Mucosa of rectum (tissue), 2 donors: ENCODE data around the gene NCAPD3.

ENCODE experiments used
- H3K27ac ChIP-seq, 2 donors: one replicate each; pipeline ENCODE4 v1.7.0; 2013; ENCODE audit warnings: inconsistent platforms in 2 of 2, low read depth in 2 of 2, low read length in 2 of 2
- H3K27me3 ChIP-seq, 2 donors: one replicate each; pipeline ENCODE4 v1.7.0; 2013; ENCODE audit warnings: low read length in 2 of 2; ENCODE audit not compliant: control insufficient read depth in 2 of 2, insufficient read depth in 2 of 2
- H3K36me3 ChIP-seq, 2 donors: one replicate each; pipeline ENCODE4 v1.7.0; 2013; ENCODE audit warnings: low read length in 2 of 2; ENCODE audit not compliant: control insufficient read depth in 2 of 2, insufficient read depth in 2 of 2
- H3K4me1 ChIP-seq, 2 donors: one replicate each; pipeline ENCODE4 v1.7.0; 2013; ENCODE audit warnings: low read length in 2 of 2, mild to moderate bottlenecking in 1 of 2; ENCODE audit not compliant: control insufficient read depth in 2 of 2, insufficient read depth in 2 of 2
- H3K4me3 ChIP-seq, 2 donors: one replicate each; pipeline ENCODE4 v1.7.0; 2013; ENCODE audit warnings: low read length in 2 of 2
- H3K9ac ChIP-seq, 2 donors: one replicate each; pipeline ENCODE4 v1.7.0; 2013; ENCODE audit warnings: low read length in 2 of 2, low read depth in 1 of 2, mild to moderate bottlenecking in 1 of 2
- H3K9me3 ChIP-seq, 2 donors: one replicate each; pipeline ENCODE4 v1.7.0; 2013; ENCODE audit warnings: low read length in 2 of 2; ENCODE audit not compliant: control insufficient read depth in 2 of 2
- donor health status: healthy.
- donor health status: Normal muscosa, but diverticular disease.

NCAPD3 gene

GRCh38 chr11:134164490-134165370 is 59.0 kb downstream of the NCAPD3 start:
- Histone ChIP-seq H3K27ac (no peak overlapping the region), H3K9ac (no peak overlapping the region), H3K36me3 (peaks cover 43 to 47% of the 10 kb centered on the region in 2 donors), H3K4me1 (no peaks in the 10 kb centered on the region), H3K27me3 (no peaks in the 10 kb centered on the region), H3K9me3 (no peaks in the 10 kb centered on the region), H3K4me3 (no peak overlapping the region)

- H3K4me1 ChIP-seq, result no peaks in the 10 kb centered on the region
- H3K27ac ChIP-seq, result no peak overlapping the region
- peaks cover 36 to 41% of the 10 kb centered on the region in 2 donors for H3K36me3 ChIP-seq
- H3K4me3 ChIP-seq, result no peak overlapping the region
- no peak overlapping the region for H3K9ac ChIP-seq
- no peaks in the 10 kb centered on the region for H3K9me3 ChIP-seq
- no peaks in the 10 kb centered on the region for H3K27me3 ChIP-seq
These were observed 64.1 kb downstream of the NCAPD3 start for GRCh38 chr11:134159652-134160051.

- H3K9ac ChIP-seq, result no peak overlapping the region
- no peaks in the 10 kb centered on the region for H3K27me3 ChIP-seq
- no peaks in the 10 kb centered on the region for H3K4me1 ChIP-seq
- H3K4me3 ChIP-seq, result no peak overlapping the region
- H3K36me3 ChIP-seq, result peaks cover 39 to 41% of the 10 kb centered on the region in 2 donors
- H3K9me3 ChIP-seq, result no peaks in the 10 kb centered on the region
- no peak overlapping the region for H3K27ac ChIP-seq
These were observed 65.7 kb downstream of the NCAPD3 start for GRCh38 chr11:134158023-134158422.

- H3K4me3 ChIP-seq, result no peak overlapping the region
- H3K9me3 ChIP-seq, result no peaks in the 10 kb centered on the region
- no peak overlapping the region for H3K27ac ChIP-seq
- peaks cover 39 to 41% of the 10 kb centered on the region in 2 donors for H3K36me3 ChIP-seq
- H3K27me3 ChIP-seq, result no peaks in the 10 kb centered on the region
- H3K9ac ChIP-seq, result no peak overlapping the region
- H3K4me1 ChIP-seq, result no peaks in the 10 kb centered on the region
These were observed 66.3 kb downstream of the NCAPD3 start for GRCh38 chr11:134157451-134157850.

- Histone ChIP-seq H3K4me3 (no peak overlapping the region), H3K27ac (no peak overlapping the region), H3K4me1 (no peaks in the 10 kb centered on the region), H3K36me3 (peaks cover 30 to 36% of the 10 kb centered on the region in 2 donors), H3K27me3 (no peaks in the 10 kb centered on the region), H3K9me3 (no peaks in the 10 kb centered on the region), H3K9ac (no peak overlapping the region)
These were observed 67.6 kb downstream of the NCAPD3 start for GRCh38 chr11:134155946-134156865.

- H3K4me1 ChIP-seq, result no peaks in the 10 kb centered on the region
- H3K4me3 ChIP-seq, result no peak overlapping the region
- no peak overlapping the region for H3K9ac ChIP-seq
- no peaks in the 10 kb centered on the region for H3K27me3 ChIP-seq
- peaks cover 25 to 39% of the 10 kb centered on the region in 2 donors for H3K36me3 ChIP-seq
- H3K27ac ChIP-seq, result no peak overlapping the region
- no peaks in the 10 kb centered on the region for H3K9me3 ChIP-seq
These were observed 68.3 kb downstream of the NCAPD3 start for GRCh38 chr11:134155456-134155855.

GRCh38 chr11:134154441-134154840 is 69.3 kb downstream of the NCAPD3 start:
- Histone ChIP-seq H3K27ac (no peak overlapping the region), H3K9ac (no peak overlapping the region), H3K27me3 (no peaks in the 10 kb centered on the region), H3K36me3 (peaks cover 15 to 32% of the 10 kb centered on the region in 2 donors), H3K4me1 (no peaks in the 10 kb centered on the region), H3K9me3 (no peaks in the 10 kb centered on the region), H3K4me3 (no peak overlapping the region)

- H3K9ac ChIP-seq, result no peak overlapping the region
- H3K9me3 ChIP-seq, result no peaks in the 10 kb centered on the region
- H3K27me3 ChIP-seq, result no peaks in the 10 kb centered on the region
- no peak overlapping the region for H3K27ac ChIP-seq
- no peak overlapping the region for H3K4me3 ChIP-seq
- H3K4me1 ChIP-seq, result no peaks in the 10 kb centered on the region
- H3K36me3 ChIP-seq, result peaks cover 9 to 35% of the 10 kb centered on the region in 2 donors
These were observed 70.4 kb downstream of the NCAPD3 start for GRCh38 chr11:134153147-134153905.

- Histone ChIP-seq H3K4me3 (no peak overlapping the region), H3K27ac (no peak overlapping the region), H3K36me3 (peaks cover 9 to 35% of the 10 kb centered on the region in 2 donors), H3K9me3 (no peaks in the 10 kb centered on the region), H3K9ac (no peak overlapping the region), H3K27me3 (no peaks in the 10 kb centered on the region), H3K4me1 (no peaks in the 10 kb centered on the region)
These were observed 71.1 kb downstream of the NCAPD3 start for GRCh38 chr11:134152696-134153095.
